NCI-H524 treated with DMSO at 0.1 percent for 48 hours (cell line): ENCODE results near the gene COPG2.

Experiments used
- DNase-seq: peaks from one replicate; lab custom pipeline; 2025; lab: John Stamatoyannopoulos, UW

COPG2 gene

DNA sequence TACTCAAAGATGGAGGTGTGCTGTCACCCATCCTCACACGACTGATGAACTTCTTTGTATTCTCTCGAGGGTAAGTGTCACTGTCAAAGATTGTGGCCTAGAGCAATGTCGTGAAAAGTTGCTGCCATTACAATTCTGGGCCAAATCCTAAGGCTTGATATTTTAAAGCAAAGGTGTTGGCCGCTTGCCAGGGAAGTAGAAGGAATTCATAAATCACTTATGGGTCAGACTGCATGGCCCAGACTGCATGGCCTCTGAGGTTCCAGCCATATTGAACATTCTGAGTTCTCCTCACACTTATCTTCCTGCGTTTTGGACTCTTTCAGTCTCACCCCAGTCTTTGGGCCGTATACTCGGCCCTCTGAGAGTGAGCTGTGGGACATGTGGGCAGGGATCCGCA lies 168.1 kb downstream of the COPG2 start:
- DNase-seq = no peak

DNA sequence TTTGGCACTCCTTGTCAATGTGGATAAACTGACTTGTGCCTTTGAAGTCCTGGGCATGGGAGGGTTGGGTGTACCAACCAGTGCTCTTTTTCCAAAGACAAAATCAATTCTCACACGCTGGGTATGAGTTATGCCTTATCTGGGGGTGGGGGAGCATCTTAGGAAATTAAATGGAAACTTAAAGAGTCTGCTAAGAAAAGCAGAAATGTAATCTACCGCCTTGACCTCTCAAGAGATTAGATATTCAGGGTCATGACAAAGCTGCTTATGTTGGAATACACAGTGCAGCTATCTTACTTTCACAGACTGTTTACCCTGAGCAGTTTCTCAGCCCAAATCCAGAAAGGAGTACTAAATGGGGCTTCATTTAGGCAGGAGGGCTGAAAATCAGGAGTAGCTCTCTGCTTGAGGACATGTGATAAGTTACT lies 174.1 kb downstream of the COPG2 start:
- no peak for DNase-seq

GRCh38 chr7:130493275-130493873 lies 175.2 kb downstream of the COPG2 start:
- DNase-seq = no peak

DNA sequence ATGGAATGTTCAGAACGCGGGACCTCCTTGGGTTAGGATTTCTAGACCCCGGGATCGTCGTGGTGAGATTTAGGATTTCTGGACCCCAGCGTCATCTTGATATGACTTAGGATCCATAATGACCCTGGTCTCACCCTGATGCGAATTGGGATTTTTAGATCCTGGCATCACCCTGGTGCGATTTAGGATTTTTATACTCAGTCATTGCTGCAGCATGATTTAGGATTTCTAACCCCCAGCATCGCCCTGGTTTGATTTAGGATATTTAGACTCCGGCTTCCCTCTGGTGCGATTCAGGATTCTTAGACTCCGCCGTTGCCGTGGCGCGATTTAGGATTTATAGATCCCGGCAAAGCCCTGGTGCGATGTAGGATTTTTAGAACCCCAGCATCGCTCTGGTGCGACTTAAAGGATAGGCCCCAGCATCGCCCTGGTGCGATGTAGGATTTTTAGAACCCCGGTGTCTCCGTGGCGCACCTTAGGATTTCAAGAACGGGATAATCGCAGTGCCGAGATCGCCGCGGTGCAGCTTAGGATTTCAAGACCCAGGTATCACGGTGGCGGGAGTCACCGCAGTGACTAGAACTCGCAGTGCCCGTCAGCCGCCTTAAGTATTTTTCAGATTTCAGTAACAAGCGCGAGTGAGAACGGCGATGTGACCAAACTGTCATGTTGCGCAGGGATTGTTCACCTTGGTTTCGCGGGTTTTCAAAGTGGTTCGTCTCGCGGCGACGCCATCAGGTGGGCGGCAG lies 175.8 kb downstream of the COPG2 start:
- no peak for DNase-seq

GRCh38 chr7:130491841-130492522 lies 176.6 kb downstream of the COPG2 start, which contains the start of gene MEST:
Gene MEST, plus strand, starts transcription at chr7:130492085. Its CDS starts 229 bp downstream, at chr7:130492314.
- DNase-seq = no peak

GRCh38 chr7:130490888-130491804 lies 177.4 kb downstream of the COPG2 start:
- no peak for DNase-seq

GRCh38 chr7:130490311-130490791 lies 178.2 kb downstream of the COPG2 start:
- no peak for DNase-seq

GRCh38 chr7:130489140-130489983 lies 179.2 kb downstream of the COPG2 start:
- no peak for DNase-seq

GRCh38 chr7:130488392-130489139 lies 180.0 kb downstream of the COPG2 start:
- no peak for DNase-seq

DNA sequence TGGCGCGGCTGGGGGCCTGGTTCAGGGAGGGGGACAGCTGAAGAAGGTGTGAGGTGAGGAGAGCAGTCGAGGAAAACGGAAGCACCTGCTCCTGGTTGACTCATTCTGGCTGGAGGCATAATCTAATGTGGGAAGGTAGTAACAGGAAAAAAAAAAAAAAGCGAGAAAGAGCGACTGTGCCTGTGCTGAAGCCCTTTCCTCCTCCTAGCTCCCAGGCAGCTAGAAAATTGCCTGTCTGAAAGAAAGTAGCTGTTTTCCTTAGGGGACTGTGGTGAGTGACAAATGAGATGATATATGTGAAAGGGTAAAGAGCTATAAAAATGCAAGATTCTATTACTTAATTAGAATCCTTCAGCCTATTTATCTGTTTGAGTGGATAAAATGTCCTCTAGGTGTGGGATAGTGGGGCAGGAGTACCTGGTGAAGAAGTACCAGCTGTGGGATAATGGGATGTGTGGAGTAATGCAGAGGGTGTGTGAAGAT lies 181.6 kb downstream of the COPG2 start:
- DNase-seq = no peak

DNA sequence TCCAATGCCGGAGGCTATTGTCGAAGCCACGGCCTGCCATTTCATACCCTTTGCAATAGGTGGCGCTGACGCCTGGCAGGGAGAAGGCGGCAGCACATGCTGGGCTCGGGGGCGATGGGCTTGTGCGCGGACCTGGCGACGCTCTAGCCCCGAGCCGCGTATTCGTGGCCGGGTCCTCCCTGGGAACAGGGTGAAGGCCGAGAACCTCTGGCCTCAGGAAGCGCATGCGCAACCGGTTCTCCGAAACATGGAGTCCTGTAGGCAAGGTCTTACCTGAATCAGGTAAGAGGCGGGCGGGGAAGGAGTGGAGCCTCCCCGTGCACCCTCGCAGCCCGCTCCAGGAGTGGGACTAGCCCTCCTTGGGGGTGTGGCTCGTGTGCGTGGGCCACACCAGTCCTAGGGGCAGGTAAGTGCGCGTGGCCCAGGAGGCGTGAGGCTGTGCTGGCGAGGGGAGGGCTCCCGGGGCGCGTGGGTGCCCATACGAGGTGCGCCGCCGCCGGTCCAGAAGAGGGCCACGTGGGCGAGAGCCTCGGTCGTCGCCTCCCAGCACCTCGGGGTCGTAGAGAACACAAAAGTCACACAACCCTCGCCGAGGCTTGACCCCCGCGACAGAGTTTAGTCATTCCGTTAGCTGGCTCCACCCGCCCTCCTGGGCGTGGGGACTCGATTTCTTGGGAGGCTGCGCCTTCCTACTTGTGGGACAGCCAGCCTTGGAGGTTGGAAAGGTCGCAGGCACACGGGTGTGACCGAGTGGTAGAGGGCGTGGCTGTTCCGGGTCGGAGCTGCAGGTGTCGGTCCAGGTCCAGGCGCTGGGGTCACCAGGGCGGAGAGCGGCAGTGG lies 182.2 kb downstream of the COPG2 start:
- DNase-seq = peak; percentile 45

- DNase-seq = no peak
Observed at GRCh38 chr7:130485734-130486113, 182.8 kb downstream of the COPG2 start.

- no peak for DNase-seq
Observed at GRCh38 chr7:130483031-130483430, 185.5 kb downstream of the COPG2 start.

GRCh38 chr7:130481898-130482297 lies 186.7 kb downstream of the COPG2 start:
- DNase-seq = no peak

DNA sequence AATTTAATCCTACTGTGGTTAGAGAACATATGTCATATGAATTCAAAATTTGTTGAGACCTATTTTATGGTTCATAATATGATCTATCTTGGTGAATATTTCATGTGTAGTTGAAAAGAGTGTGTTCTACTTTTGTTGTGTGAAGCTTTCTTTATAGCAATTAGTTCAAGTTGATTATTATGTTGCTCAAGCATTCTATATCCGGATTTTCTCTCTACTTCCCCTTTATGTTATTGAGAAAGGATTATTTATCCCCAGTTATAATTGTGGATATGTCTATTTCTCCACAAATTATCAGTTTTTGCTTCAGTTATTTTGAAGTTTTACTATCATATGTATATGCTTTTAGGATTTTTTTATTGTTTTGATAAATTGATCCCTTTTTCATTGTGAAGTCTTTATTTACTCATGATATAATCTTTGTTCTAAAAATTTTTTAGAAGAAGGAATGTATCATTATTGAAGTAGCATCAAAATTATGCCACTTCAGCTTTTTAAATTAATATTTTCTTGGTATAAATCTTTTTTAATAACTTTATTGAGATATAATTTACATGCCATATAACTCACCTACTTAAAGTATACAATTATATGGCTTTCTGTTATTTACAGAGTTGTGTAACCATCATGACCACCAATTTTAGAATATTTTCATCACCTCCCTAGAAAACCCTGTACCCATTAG lies 188.7 kb downstream of the COPG2 start:
- DNase-seq = no peak

GRCh38 chr7:130478991-130479390 lies 189.6 kb downstream of the COPG2 start:
- no peak for DNase-seq

DNA sequence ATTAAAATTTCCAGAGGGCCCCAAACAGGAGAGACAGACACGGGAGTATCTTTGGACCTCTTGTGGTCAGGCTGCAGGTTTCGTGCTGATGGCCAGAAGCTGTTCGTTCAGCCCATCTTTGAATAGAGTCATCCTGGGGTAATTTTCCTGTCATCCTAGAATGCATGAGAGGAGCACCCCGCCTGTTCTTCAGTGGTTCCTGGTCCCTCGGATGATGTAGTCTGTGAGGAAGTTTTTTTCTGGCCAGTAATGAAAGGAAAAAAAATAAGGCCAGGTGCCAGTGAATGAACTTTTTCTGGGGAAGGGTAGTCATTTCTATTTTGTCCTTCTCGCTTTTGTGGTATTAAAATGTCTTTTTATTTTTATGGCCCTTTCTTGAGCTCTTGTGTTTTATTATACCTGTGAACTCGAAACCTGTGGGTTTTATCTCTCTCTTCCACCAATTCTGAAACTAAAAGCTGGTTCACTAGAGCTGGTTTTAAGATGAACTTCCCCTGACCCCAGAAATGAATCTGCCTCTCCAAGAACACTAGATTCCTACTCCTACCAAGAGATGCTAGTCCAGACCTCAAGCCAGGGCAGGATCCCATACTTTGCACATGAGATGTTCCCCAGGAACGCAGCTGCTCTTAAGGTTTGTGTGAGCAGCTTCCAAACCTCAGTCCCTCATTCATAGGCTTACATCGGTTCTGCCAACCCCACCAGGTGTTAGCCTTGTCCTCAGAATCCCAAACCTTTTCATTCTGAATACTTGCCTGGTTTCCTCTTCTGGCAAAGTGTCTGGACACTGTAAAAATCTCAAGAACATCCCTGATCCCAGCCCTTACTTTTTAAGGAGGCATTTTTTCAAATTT lies 192.0 kb downstream of the COPG2 start:
- no peak for DNase-seq

- no peak for DNase-seq
Observed at GRCh38 chr7:130475776-130476175, 192.8 kb downstream of the COPG2 start.
